ENCODE measurements around the gene SNX11. TPM values are rescaled to one million over a fixed set of nuclear protein-coding genes. Genes with fewer than 3 reads are reported as not detected.
"Not testable (repeated sequence)": the region's sequence is repeated elsewhere in the genome, so short reads cannot be mapped to it uniquely, and the experiment has no call there.

SNX11 gene
- total RNA-seq, 1 donor: 20.6 TPM

DNA sequence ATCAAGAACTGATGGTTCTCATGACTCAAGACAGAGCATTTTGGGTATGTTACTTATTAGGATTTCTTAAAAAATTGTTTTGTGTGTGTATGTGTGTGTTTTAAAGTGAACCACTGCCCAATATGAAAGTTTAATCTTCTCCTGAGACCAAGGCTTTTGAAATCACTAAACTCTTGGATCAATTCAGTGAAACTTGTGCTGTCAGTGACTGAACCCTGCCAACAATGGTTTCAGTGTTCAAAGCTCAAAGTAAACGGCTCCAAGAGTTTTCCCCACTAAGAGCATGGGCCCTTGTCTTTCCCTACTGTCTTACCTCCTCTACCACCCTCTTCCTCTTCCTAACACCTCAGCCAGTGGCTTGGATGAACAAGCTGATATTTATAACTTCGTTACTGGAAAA, 37.4 kb upstream of the SNX11 start:
- H3K79me2 ChIP-seq (ENCODE audit: insufficient read depth, low read length): peaks cover 5% of the 10 kb centered on the region

DNA sequence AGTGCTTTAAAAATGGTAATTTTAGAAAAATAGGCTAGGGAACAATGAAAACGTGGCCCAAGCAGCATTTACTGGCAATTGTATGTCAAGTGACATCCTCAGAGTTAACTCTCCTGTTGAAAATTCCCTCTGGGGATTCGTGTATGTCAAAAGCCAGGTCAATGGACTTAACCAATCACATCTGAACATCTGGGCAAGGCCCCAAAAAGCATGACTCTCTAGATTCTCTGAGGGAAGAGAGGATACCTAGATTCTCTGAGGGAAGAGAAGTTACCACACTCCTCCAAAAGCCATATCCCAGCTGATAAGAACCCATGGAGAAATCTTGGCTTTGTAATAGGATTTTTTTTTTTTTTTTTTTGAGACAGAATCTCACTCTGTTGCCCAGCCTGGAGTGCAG, 35.9 kb upstream of the SNX11 start:
- H4K20me1 ChIP-seq (ENCODE audit: insufficient read depth, low read length): no peaks in the 10 kb centered on the region
- H3K79me2 ChIP-seq (ENCODE audit: insufficient read depth, low read length): peaks cover 10% of the 10 kb centered on the region
- peaks cover 54% of the 10 kb centered on the region for H3K36me3 ChIP-seq (ENCODE audit: insufficient read depth, low read length)
- TF ChIP-seq, protein P1, sequence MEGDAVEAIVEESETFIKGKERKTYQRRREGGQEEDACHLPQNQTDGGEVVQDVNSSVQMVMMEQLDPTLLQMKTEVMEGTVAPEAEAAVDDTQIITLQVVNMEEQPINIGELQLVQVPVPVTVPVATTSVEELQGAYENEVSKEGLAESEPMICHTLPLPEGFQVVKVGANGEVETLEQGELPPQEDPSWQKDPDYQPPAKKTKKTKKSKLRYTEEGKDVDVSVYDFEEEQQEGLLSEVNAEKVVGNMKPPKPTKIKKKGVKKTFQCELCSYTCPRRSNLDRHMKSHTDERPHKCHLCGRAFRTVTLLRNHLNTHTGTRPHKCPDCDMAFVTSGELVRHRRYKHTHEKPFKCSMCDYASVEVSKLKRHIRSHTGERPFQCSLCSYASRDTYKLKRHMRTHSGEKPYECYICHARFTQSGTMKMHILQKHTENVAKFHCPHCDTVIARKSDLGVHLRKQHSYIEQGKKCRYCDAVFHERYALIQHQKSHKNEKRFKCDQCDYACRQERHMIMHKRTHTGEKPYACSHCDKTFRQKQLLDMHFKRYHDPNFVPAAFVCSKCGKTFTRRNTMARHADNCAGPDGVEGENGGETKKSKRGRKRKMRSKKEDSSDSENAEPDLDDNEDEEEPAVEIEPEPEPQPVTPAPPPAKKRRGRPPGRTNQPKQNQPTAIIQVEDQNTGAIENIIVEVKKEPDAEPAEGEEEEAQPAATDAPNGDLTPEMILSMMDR (IDR thresholded peaks at IDR 0.05; ENCODE audit: extremely low read depth, low read depth, low read length): no peak
- no peak overlapping the region for H3K27ac ChIP-seq (ENCODE audit: low read depth, low read length)
- no peaks in the 10 kb centered on the region for H3K27me3 ChIP-seq (ENCODE audit: insufficient read depth, low read length)
- H2AFZ ChIP-seq (ENCODE audit: low read length): no peak overlapping the region
- no peak overlapping the region for H3K4me2 ChIP-seq (ENCODE audit: insufficient read depth, low read length)
- H3K4me3 ChIP-seq (ENCODE audit: insufficient read depth, low read length): no peak overlapping the region
- DNase-seq (ENCODE audit: insufficient read length, low spot score, missing footprints): no peak
- H3K4me1 ChIP-seq (ENCODE audit: insufficient read depth, low read length): peaks cover 36% of the 10 kb centered on the region
- no peaks in the 10 kb centered on the region for H3K9me3 ChIP-seq (ENCODE audit: low read depth, low read length)

More for the DNA sequence above, 37.4 kb upstream of the SNX11 start:
- no peaks in the 10 kb centered on the region for H3K9me3 ChIP-seq (ENCODE audit: low read depth, low read length)
- TF ChIP-seq, protein P1 (IDR thresholded peaks at IDR 0.05; ENCODE audit: extremely low read depth, low read depth, low read length): no peak
- H3K27ac ChIP-seq (ENCODE audit: low read depth, low read length): peak overlapping the region; percentile 20
- H2AFZ ChIP-seq (ENCODE audit: low read length): no peak overlapping the region
- no peaks in the 10 kb centered on the region for H4K20me1 ChIP-seq (ENCODE audit: insufficient read depth, low read length)
- no peak overlapping the region for H3K4me2 ChIP-seq (ENCODE audit: insufficient read depth, low read length)
- H3K36me3 ChIP-seq (ENCODE audit: insufficient read depth, low read length): peaks cover 40% of the 10 kb centered on the region
- H3K4me1 ChIP-seq (ENCODE audit: insufficient read depth, low read length): peaks cover 36% of the 10 kb centered on the region
- no peak overlapping the region for H3K4me3 ChIP-seq (ENCODE audit: insufficient read depth, low read length)
- DNase-seq (ENCODE audit: insufficient read length, low spot score, missing footprints): no peak
- H3K27me3 ChIP-seq (ENCODE audit: insufficient read depth, low read length): no peaks in the 10 kb centered on the region

DNA sequence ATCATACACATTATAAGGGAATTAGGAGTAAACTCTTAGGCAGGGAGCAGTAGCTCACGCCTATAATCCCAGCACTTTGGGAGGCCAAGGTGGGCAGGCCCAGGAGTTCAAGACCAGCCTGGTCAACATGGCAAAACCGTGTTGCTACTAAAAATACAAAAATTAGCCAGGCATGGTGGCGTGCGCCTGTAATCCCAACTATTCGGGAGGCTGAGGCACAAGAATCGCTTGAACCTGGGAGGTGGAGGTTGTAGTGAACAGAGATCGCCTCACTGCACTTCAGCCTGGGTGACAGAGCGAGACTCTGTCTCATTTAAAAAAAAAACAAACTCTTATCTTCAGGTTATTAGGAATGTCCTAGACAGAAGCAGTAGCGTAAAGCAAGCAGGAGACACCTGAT, 34.8 kb upstream of the SNX11 start:
- H3K27ac ChIP-seq (ENCODE audit: low read depth, low read length): peak overlapping the region; percentile 46
- H3K4me2 ChIP-seq (ENCODE audit: insufficient read depth, low read length): not testable (repeated sequence)

DNA sequence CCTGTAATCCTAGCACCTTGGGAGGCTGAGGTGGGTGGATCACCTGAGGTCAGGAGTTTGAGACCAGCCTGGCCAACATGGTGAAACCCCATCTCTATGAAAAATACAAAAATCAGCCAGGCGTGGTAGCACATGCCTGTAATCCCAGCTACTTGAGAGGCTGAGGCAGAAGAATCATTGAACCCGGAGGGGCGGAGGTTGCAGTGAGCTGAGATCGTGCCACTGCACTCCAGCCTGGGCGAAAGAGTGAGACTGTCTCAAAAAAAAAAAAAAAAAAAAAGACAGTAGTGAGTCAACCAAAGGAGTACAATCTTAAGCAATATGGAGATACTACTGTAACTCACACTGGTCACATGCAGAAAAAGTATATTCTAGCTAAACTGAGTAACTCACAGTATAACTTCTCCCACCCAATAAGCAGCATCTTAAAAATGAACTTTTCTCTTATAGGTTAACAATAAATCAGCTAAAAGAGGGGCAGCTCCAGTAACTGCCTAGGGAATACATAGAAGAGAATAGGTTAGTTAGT, 33.9 kb upstream of the SNX11 start:
- peak overlapping the region; percentile 46 for H3K27ac ChIP-seq (ENCODE audit: low read depth, low read length)
- H3K27me3 ChIP-seq (ENCODE audit: insufficient read depth, low read length); H3K4me3 ChIP-seq (ENCODE audit: insufficient read depth, low read length): not testable (repeated sequence)

More for the DNA sequence above, 34.8 kb upstream of the SNX11 start:
- H3K4me3 ChIP-seq (ENCODE audit: insufficient read depth, low read length); H3K9me3 ChIP-seq (ENCODE audit: low read depth, low read length); H3K27me3 ChIP-seq (ENCODE audit: insufficient read depth, low read length); H2AFZ ChIP-seq (ENCODE audit: low read length); H4K20me1 ChIP-seq (ENCODE audit: insufficient read depth, low read length); DNase-seq (ENCODE audit: insufficient read length, low spot score, missing footprints): not testable (repeated sequence)
- peaks cover 48% of the 10 kb centered on the region for H3K36me3 ChIP-seq (ENCODE audit: insufficient read depth, low read length)
- peaks cover 19% of the 10 kb centered on the region for H3K79me2 ChIP-seq (ENCODE audit: insufficient read depth, low read length)
- H3K4me1 ChIP-seq (ENCODE audit: insufficient read depth, low read length): peaks cover 35% of the 10 kb centered on the region

DNA sequence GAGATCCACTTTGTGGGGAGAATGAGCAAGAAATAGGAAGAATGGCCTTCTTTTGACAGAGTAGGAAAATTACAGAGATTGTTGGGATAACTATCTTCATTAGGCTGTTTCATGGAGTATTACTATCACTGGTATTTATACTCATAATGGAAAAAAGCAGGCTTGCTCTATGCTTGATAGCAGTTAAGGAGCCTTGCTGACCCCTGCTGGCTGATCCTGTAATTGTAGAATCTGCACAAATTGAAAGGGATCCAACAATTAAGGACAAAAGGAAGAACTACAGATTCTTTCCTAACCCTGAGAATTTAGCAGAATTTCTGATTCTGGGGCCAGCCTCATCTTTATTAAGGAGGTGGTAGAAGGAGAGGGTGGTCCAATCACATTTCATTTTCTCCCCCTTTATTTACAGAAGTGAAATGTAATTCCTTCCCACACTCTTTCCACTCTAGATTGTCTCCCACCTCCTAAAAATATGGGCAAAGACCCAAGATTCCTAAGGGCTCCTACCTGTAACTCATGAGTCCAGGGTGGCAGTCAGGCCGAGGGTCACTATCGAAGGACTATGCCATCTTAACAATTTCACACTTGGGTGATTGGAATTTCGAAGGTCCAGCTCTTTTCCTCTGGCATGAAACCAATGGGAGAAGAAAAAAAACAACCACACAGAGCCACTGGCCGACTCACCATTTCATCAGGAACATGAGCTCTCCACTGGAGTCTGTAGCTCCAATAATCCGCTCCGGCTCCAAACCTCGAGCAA, 33.1 kb upstream of the SNX11 start:
- Histone ChIP-seq H2AFZ (ENCODE audit: low read length) (no peak overlapping the region), H3K27ac (ENCODE audit: low read depth, low read length) (peak overlapping the region; percentile 57), H3K4me3 (ENCODE audit: insufficient read depth, low read length) (no peak overlapping the region), H3K36me3 (ENCODE audit: insufficient read depth, low read length) (peaks cover 46% of the 10 kb centered on the region), H3K9me3 (ENCODE audit: low read depth, low read length) (no peaks in the 10 kb centered on the region), H3K27me3 (ENCODE audit: insufficient read depth, low read length) (no peaks in the 10 kb centered on the region), H3K4me1 (ENCODE audit: insufficient read depth, low read length) (peaks cover 20% of the 10 kb centered on the region), H3K79me2 (ENCODE audit: insufficient read depth, low read length) (peaks cover 33% of the 10 kb centered on the region), H4K20me1 (ENCODE audit: insufficient read depth, low read length) (no peaks in the 10 kb centered on the region), H3K4me2 (ENCODE audit: insufficient read depth, low read length) (no peak overlapping the region)
- TF ChIP-seq, protein P1 (IDR thresholded peaks at IDR 0.05; ENCODE audit: extremely low read depth, low read depth, low read length): peak; percentile 82
- peak; percentile 77 for DNase-seq (ENCODE audit: insufficient read length, low spot score, missing footprints)

More for the DNA sequence above, 33.9 kb upstream of the SNX11 start:
- not testable (repeated sequence) for DNase-seq (ENCODE audit: insufficient read length, low spot score, missing footprints); H4K20me1 ChIP-seq (ENCODE audit: insufficient read depth, low read length); H3K9me3 ChIP-seq (ENCODE audit: low read depth, low read length); H3K4me2 ChIP-seq (ENCODE audit: insufficient read depth, low read length); H2AFZ ChIP-seq (ENCODE audit: low read length)
- Histone ChIP-seq H3K36me3 (ENCODE audit: insufficient read depth, low read length) (peaks cover 47% of the 10 kb centered on the region), H3K79me2 (ENCODE audit: insufficient read depth, low read length) (peaks cover 25% of the 10 kb centered on the region), H3K4me1 (ENCODE audit: insufficient read depth, low read length) (peaks cover 28% of the 10 kb centered on the region)

DNA sequence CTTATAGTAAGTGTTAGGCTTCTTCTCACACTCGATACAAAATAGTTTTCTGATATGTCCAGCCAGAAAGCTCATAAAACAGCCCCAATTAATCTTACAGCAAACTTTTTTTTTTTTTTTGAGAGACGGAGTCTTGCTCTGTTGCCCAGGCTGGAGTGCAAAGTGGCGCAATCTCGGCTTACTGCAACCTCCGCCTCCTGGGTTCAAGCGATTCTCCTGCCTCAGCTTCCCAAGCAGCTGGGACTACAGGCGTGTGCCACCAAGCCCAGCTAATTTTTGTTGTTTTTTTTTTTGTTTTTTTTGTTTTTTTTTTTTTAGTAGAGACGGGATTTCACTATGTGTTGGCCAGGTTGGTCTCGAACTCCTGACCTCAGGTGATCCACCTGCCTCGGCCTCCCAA, 30.4 kb upstream of the SNX11 start:
- not testable (repeated sequence) for H3K27ac ChIP-seq (ENCODE audit: low read depth, low read length); H3K27me3 ChIP-seq (ENCODE audit: insufficient read depth, low read length); DNase-seq (ENCODE audit: insufficient read length, low spot score, missing footprints); H3K4me3 ChIP-seq (ENCODE audit: insufficient read depth, low read length); H2AFZ ChIP-seq (ENCODE audit: low read length); H3K9me3 ChIP-seq (ENCODE audit: low read depth, low read length); H3K4me2 ChIP-seq (ENCODE audit: insufficient read depth, low read length)
- Histone ChIP-seq H3K36me3 (ENCODE audit: insufficient read depth, low read length) (peaks cover 30% of the 10 kb centered on the region), H3K4me1 (ENCODE audit: insufficient read depth, low read length) (peaks cover 13% of the 10 kb centered on the region), H4K20me1 (ENCODE audit: insufficient read depth, low read length) (peaks cover 11% of the 10 kb centered on the region), H3K79me2 (ENCODE audit: insufficient read depth, low read length) (peaks cover 55% of the 10 kb centered on the region)

All from osteoblast (primary cell).